K562 (cell line): ENCODE measurements around the gene AGRP. TPM values are rescaled to one million over a fixed set of nuclear protein-coding genes. Genes with fewer than 3 reads are reported as not detected.

Experiments used
- CREB1 ChIP-seq, 2 experiments: sonication (generic) in 1 of 2; formaldehyde crosslinking in 1 of 2; IDR thresholded peaks; 2 replicates each; pipeline versions ENCODE4 v1.6.1 to v1.8.0; 2012 to 2022; ENCODE audit warnings: inconsistent platforms in 1 of 2, mild to moderate bottlenecking in 1 of 2, missing genetic modification reagents in 1 of 2, moderate library complexity in 1 of 2
- REST ChIP-seq, 2 experiments: fragments of 450-650 bp; formaldehyde crosslinking in 1 of 2; IDR thresholded peaks; 2 replicates each; pipeline versions ENCODE4 v1.4.0 to v1.6.1; 2014 to 2020; ENCODE audit warnings: mild to moderate bottlenecking in 2 of 2, borderline replicate concordance in 1 of 2, low read depth in 1 of 2
- SMARCB1 ChIP-seq: IDR thresholded peaks from 2 replicates; pipeline ENCODE4 v1.6.1; 2011; ENCODE audit warnings: improper control_type of control experiment, low read depth; ENCODE audit not compliant: insufficient read length
- SPI1 ChIP-seq: IDR thresholded peaks from 2 replicates; pipeline ENCODE4 v1.6.1; 2011; ENCODE audit warnings: low read depth, low read length, control low read depth, borderline replicate concordance
- STAG1 ChIP-seq: sonication (generic); formaldehyde crosslinking; IDR thresholded peaks from 2 replicates; pipeline ENCODE4 v1.5.0; 2020; ENCODE audit warnings: missing genetic modification reagents, borderline replicate concordance
- TFAP4 ChIP-seq: sonication (generic); formaldehyde crosslinking; IDR thresholded peaks from 2 replicates; pipeline ENCODE4 v1.8.0; 2022; ENCODE audit warnings: missing genetic modification reagents, mild to moderate bottlenecking, moderate library complexity, borderline replicate concordance
- YY1 ChIP-seq, 3 experiments: IDR thresholded peaks; 2 replicates each; pipeline ENCODE4 v1.6.1; 2011; ENCODE audit warnings: low read length in 2 of 3, mild to moderate bottlenecking in 2 of 3, moderate library complexity in 2 of 3, borderline replicate concordance in 1 of 3, control low read depth in 1 of 3, low read depth in 1 of 3; ENCODE audit not compliant: insufficient read depth in 3 of 3, insufficient replicate concordance in 2 of 3, control insufficient read depth in 1 of 3, insufficient read length in 1 of 3; ENCODE audit errors: extremely low read depth in 1 of 3
- polyA plus RNA-seq, 8 experiments: library from polyadenylated mRNA; depleted of rRNA in 4 of 8; stranded (reverse) in 5 of 8; unstranded in 3 of 8; fragments of >200 nt; fragmentation: Nextera tagmentation in 2 of 8; fragmentation: Illumina TruSeq in 1 of 8; extraction: Ambion mirVana in 2 of 8; extraction: Trizol in 1 of 8; gene quantifications; 2 replicates each; pipeline versions ENCODE4 v1.2.1 to v1.2.3, GENCODE V29; 2011 to 2014; ENCODE audit warnings: inconsistent platforms in 1 of 8, missing spikeins in 1 of 8
- total RNA-seq, 7 experiments: library from RNA; depleted of rRNA in 6 of 7; stranded (reverse); fragments of >200 nt in 6 of 7; fragmentation: Illumina TruSeq in 2 of 7; extraction: Trizol in 2 of 7; gene quantifications; 2 replicates each; pipeline versions ENCODE4 v1.2.1 to v1.2.3, GENCODE V29; 2011 to 2021; ENCODE audit warnings: low replicate concordance in 1 of 7
- TF ChIP-seq, protein P1 (sequence below), 3 experiments: IDR thresholded peaks in 2 of 3; conservative IDR thresholded peaks in 1 of 3; 2 replicates each; pipeline ENCODE4 v1.5.1; 2011 to 2012; ENCODE audit warnings: low read length in 3 of 3, mild to moderate bottlenecking in 3 of 3, control low read depth in 2 of 3, improper control_type of control experiment in 1 of 3, inconsistent platforms in 1 of 3, low read depth in 1 of 3, mixed read lengths in 1 of 3, moderate library complexity in 1 of 3; ENCODE audit not compliant: insufficient read depth in 2 of 3

The AGRP gene
- total and polyA plus RNA-seq, 9 of the 15 experiments (the other 6 are each of a cell fraction or from before 2014, with no cell fraction given) = not detected

DNA sequence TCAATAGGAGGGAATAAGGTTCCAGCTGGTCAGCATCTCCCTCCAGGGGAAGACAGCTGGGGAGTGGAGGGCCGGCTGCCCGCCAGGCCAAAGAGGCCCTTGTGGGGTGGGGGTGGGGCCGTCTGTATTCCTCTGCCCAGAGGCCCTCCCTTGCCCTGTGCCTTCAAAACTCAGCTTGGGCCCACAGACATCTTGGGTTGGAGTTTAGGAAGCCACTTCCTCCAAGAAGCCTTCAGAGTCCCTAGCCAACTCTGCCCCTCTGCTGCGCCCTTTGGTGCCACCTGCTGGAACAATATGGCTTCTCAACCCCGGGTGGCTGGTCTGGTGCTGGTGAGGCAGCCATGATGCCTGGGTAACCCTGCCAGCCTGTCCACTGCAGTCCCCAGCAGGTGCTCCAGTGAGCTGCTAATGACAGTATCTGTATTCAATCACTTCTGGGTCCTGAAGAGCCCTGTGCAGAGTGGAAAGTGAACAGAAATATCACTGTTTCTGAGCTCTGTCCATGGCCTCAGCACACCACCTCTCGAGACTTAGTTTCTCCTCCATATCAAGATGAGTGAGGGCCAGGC, 35.8 kb downstream of the AGRP start (continued):
- TF ChIP-seq, protein P1, sequence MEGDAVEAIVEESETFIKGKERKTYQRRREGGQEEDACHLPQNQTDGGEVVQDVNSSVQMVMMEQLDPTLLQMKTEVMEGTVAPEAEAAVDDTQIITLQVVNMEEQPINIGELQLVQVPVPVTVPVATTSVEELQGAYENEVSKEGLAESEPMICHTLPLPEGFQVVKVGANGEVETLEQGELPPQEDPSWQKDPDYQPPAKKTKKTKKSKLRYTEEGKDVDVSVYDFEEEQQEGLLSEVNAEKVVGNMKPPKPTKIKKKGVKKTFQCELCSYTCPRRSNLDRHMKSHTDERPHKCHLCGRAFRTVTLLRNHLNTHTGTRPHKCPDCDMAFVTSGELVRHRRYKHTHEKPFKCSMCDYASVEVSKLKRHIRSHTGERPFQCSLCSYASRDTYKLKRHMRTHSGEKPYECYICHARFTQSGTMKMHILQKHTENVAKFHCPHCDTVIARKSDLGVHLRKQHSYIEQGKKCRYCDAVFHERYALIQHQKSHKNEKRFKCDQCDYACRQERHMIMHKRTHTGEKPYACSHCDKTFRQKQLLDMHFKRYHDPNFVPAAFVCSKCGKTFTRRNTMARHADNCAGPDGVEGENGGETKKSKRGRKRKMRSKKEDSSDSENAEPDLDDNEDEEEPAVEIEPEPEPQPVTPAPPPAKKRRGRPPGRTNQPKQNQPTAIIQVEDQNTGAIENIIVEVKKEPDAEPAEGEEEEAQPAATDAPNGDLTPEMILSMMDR (IDR thresholded peaks at IDR 0.05 in 2 of 3, conservative IDR thresholded peaks at IDR 0.05 in 1 of 3; ENCODE audit: insufficient read depth in 2 of 3, low read depth in 1 of 3, low read length in 3 of 3) = peak; percentile 70 to 77 (median 73)
- no peak for TF ChIP-seq CREB1 (IDR thresholded peaks at IDR 0.05)
- no peak for TF ChIP-seq CREB1 (CRISPR knock-in tag; IDR thresholded peaks at IDR 0.05)
- peak; percentile 24; the same call in 1 of the 2 replicates for TF ChIP-seq REST (IDR thresholded peaks at IDR 0.05; ENCODE audit: borderline replicate concordance)
- TF ChIP-seq REST (CRISPR knock-in tag; IDR thresholded peaks at IDR 0.05; ENCODE audit: low read depth) = no peak
- peak; percentile 27 to 71 (median 56) for TF ChIP-seq YY1 (IDR thresholded peaks at IDR 0.05; ENCODE audit: borderline replicate concordance in 1 of 3, control insufficient read depth in 1 of 3, extremely low read depth in 1 of 3, insufficient read depth in 3 of 3, insufficient read length in 1 of 3, insufficient replicate concordance in 2 of 3, low read depth in 1 of 3, low read length in 2 of 3)
- 0 out of 2 replicates have a peak, but pooled peaks have one; percentile 1 for TF ChIP-seq TFAP4 (CRISPR knock-in tag)
- peak; percentile 46; the same call in 1 of the 2 replicates for TF ChIP-seq SPI1
- no peak for TF ChIP-seq SMARCB1
- TF ChIP-seq STAG1 = peak; percentile 8; the same call in 1 of the 2 replicates
- TF ChIP-seq, all 486 proteins: peak for 10
